ENCODE data around the gene CLDN1.

DNA sequence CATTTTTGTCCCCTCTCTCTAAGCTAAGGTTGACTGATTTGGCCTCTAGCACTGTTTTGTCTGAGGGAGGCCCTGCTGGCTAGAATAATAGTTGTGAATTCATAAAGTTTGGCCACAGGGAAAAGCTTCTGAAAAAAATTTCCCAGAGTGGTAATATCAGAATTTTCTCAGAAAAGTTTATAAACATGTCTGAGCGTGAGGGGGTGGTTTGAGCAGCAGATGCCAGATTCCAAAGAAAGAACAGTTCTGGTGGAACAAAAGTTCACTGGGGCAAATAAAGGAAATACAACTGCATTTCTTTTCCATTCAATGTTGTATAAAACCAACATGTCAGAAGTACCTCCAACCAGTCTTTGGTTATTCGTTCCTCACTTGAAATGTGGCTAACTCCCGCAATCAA lies 61.2 kb downstream of the CLDN1 start:
- no peak for TF ChIP-seq CTCF (IDR thresholded peaks at IDR 0.05)
- no peak for TF ChIP-seq POLR2A (IDR thresholded peaks at IDR 0.05)
